NCI-H524 treated with DMSO at 0.1 percent for 48 hours (cell line): ENCODE data around the gene TFDP2.
"Not testable (repeated sequence)": the region's sequence is repeated elsewhere in the genome, so short reads cannot be mapped to it uniquely, and the experiment has no call there.

ENCODE experiments used
- DNase-seq: peaks from one replicate; lab custom pipeline; 2025; lab: John Stamatoyannopoulos, UW

The TFDP2 gene

DNA sequence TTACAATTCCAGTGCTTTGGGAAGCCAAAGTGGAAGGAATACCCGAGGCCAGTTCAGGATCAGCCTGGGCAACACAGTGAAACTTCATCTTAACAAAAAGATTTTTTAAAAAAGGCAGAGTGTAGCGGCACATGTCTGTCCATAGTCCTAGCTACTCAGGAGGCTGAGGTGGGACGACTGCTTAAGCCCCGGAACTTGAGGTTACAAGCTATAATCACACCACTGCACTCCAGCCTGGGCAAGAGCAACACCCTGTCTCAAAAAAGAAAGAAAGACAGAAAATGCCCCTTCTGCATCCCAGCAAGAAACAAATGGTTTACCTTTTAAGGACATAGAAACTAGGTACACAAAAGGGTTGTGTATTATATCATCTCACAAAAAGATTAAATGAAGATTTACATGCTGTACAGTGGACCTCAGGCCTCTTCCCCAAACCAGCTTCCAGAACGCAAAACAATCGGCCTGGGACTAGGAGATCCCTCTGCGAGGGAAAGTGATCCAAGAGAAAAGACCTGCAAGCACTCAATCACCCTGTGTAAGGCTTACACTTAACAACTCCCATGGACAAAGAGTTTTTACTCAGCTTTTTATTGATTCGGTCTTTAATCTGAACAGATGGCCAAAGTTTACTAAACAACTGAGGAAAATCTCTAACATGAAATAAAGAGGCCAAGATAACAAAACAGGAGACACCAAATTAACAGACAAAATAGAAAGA is 21.2 kb downstream of the TFDP2 start:
- no peak for DNase-seq

GRCh38 chr3:142124243-142124642 is 25.1 kb downstream of the TFDP2 start:
- DNase-seq, result no peak

GRCh38 chr3:142120707-142121106 is 28.6 kb downstream of the TFDP2 start:
- no peak for DNase-seq

DNA sequence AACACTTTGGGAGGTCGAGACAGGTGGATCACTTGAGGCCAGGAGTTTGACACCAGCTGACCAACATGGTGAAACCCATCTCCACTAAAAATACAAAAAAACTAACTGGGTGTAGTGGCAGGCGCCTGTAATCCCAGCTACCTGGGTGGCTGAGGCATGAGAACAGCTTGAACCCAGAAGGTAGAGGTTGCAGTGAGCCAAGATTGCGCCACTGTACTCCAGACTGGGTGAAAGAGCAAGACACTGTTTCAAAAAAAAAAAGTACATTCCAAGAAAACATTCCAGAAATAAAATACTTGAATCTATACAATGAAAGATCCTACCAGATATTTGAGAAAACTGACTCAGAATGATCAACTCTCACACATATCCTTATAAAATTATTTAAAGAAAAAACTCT is 30.4 kb downstream of the TFDP2 start:
- no peak for DNase-seq

DNA sequence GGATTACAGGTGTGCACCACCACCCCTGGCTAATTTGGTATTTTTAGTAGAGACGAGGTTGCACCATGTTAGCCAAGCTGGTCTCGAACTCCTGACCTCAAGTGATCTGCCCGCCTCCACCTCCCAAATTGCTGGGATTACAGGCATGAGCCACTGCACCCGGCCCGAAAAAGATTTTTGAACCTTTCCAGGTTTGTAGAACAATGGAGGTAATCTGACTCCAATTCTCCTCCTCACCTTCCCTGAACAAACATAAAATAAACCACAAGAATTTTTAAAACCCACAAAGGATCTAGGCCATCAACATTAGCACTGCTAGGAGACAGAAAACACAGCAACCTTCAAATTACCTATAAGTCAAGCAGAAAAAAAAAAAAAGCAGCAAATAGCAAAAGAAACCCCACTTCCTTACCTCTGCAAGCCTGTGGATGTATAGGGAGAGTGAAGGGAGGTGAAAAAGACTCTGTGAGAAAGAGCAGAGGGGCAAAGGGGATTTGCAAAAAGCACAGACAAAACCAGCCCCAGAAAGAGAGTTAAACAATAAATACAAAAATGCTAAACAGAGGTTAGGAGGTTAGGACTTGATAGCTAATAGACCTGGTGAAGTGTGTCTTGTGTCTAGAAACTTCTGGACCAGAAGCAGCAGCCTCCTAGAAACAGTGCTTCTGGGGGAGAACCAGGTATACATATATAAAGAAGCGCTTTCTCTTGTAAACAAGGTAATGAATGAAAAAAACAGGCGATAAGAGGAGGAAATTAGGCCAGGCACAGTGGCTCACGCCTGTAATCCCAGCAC is 32.1 kb downstream of the TFDP2 start:
- DNase-seq, result no peak

GRCh38 chr3:142115867-142116668 is 33.3 kb downstream of the TFDP2 start:
- no peak for DNase-seq

- no peak for DNase-seq
Observed at GRCh38 chr3:142112601-142113000, 36.7 kb downstream of the TFDP2 start.

- DNase-seq, result peak; percentile 68
Observed at GRCh38 chr3:142106548-142106947, 42.8 kb downstream of the TFDP2 start.

DNA sequence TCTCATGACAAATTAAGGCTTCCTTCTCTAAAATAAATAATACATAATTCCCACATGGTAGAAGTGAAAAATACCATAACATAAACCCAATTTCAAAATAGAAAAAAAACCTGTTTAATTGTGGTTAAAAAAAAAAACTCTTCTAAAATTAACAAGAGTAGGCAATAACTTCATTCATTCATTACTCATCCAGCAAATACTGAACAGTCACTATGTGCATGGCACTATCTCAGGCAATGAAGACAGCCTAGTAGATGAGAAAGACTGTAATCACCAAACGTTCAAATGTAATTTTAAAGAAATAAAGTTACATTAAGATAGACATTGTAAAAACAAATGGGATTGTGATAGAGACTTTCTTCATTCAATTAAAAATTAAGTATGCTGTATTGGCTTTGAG is 43.4 kb downstream of the TFDP2 start:
- DNase-seq, result no peak

DNA sequence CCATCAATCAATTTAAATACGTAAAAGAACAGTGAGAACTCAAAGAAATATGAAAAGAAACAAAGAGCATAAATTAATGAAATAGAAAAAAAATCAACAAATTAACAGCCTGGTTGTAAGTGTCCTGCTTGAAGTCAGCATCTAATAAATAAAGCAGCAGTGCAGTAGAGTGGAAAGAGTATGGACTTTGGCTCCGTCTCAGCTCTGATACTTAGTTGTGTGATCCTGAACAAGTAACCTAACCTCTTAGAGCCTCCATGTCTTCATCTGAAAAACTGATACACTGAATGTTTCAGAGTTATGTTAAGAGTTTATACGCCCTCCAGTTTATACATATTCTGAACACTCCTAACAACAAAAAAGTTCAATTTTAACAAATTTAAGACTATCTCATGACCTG is 44.6 kb downstream of the TFDP2 start:
- no peak for DNase-seq

- no peak for DNase-seq
Observed at GRCh38 chr3:142098964-142099363, 50.4 kb downstream of the TFDP2 start.

- DNase-seq, result no peak
Observed at GRCh38 chr3:142097099-142097843, 52.1 kb downstream of the TFDP2 start.

- DNase-seq, result no peak
Observed at GRCh38 chr3:142095841-142096240, 53.5 kb downstream of the TFDP2 start.

DNA sequence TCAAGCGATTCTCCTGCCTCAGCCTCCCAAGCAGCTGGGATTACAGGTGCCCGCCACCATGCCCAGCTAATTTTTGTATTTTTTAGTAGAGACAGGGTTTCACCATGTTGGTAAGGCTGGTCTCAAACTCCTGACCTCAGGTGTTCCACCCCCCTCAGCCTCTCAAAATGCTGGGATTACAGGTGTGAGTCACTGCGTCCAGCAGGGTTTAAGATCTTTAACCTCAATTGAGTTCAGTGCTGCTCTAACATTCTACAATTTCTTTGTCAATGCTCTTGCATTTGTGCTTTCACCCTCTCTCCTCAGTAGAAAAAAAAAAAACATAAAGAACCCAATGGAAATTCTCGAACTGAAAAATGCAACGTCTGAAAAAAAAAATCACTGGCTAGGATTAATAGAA is 60.4 kb downstream of the TFDP2 start:
- DNase-seq, result not testable (repeated sequence)

GRCh38 chr3:142088522-142088921 is 60.8 kb downstream of the TFDP2 start:
- no peak for DNase-seq

- DNase-seq, result no peak
Observed at GRCh38 chr3:142087676-142088075, 61.7 kb downstream of the TFDP2 start.

DNA sequence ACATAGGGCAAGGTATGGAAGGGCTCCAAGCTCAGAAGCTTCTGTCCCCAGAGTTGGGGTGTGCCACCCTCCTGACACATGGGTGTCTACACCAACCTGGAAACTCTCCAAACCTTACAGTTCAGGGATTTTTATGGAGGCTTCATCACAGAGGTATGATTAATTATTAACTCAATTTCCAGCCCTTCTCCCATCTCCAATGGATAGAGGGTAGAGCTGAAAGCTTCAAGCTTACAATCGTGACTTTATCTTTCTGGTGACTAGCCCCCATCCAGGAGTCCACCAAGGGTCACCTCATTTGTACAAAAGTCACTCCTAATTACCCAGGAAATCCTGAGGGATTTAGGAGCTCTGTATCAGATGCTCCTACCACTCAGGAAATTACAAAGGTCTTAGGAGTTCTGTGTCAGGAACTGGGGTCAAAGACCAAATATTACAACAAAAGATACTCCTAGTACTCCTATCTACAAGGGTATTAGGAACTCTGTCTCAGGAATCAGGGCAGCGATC is 62.7 kb downstream of the TFDP2 start:
- no peak for DNase-seq

- no peak for DNase-seq
Observed at GRCh38 chr3:142081178-142081577, 68.2 kb downstream of the TFDP2 start.

GRCh38 chr3:142077859-142078500 is 71.4 kb downstream of the TFDP2 start:
- no peak for DNase-seq

DNA sequence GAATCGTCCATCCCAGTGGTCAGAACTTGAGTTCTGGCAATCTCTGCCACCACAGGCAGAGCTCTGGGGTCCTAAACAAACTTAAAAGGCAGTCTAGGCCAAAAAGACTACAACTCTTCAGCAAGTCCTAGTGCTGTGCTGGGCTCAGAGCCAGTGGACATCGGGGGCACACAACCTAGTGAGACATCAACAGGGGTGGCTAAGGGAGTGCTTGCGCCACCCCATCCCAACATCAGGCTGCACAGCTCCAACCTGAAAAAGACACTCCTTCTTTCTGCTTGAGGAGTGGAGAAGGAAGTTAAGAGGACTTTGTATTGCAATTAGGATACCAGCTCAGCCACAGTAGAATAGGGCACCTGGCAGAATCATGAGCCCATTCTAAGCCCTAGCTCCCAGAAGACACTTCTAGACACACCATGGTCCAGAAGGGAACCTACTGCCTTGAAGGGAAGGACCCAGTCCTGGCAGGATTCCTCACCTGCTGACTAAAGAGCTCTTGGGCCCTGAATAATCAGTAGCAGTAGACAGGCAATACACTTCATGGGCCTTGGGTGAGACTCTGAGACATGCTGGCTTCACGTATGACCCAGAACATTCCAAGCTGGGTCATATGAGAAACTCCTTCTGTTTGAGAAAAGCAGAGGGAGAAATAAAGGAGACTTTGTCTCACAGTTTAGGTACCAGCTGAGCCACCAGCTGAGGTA is 72.0 kb downstream of the TFDP2 start:
- DNase-seq, result no peak

GRCh38 chr3:142075656-142076055 is 73.7 kb downstream of the TFDP2 start:
- not testable (repeated sequence) for DNase-seq
